ENCODE measurements around the gene MTNR1A. TPM values are rescaled to one million over a fixed set of nuclear protein-coding genes. Genes with fewer than 3 reads are reported as not detected.

Gene MTNR1A
- total and polyA plus RNA-seq, 9 of the 15 experiments (the other 6 are each of a cell fraction or from before 2014, with no cell fraction given), result 0.09 to 0.12 (median 0.10) TPM; not detected in 5

DNA sequence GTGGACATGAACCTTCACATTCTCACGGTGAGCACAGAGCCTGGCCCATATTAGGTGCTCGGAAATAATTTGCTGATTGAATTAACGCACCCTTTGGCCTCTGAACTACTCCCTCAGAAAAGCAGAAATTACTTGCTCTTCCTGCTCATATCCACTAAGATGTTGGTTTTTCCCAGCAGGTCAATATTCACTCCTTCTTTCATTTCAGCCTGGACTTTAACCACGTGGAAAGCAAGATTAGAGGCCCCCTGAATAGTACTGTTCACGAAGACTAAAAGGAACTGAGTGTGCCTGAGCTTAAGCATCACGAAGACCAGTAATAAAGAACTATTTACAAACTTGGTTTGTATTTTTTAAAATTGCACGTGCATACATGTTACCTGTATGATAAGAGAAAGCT is 9.9 kb downstream of the MTNR1A start:
- Histone ChIP-seq H3K27me3 (ENCODE audit: control insufficient read depth in 2 of 2, insufficient read depth in 2 of 2, low read length in 2 of 2) (peaks cover 18 to 41% of the 10 kb centered on the region in 2 experiments), H3K79me2 (ENCODE audit: control insufficient read depth, insufficient read depth, low read length) (no peaks in the 10 kb centered on the region), H3K4me3 (no peak overlapping the region), H3K9me1 (ENCODE audit: control insufficient read depth, insufficient read depth, low read length) (no peaks in the 10 kb centered on the region), H3K36me3 (ENCODE audit: control insufficient read depth, insufficient read depth, low read length) (no peaks in the 10 kb centered on the region), H3K27ac (ENCODE audit: extremely low read depth, low read depth, low read length) (no peak overlapping the region), H3K9me3 (replicated peaks; ENCODE audit: control insufficient read depth, insufficient read depth, low read depth, low read length) (no peaks in the 10 kb centered on the region; the same call in 1 of the 2 replicates), H3K9ac (ENCODE audit: insufficient read depth in 1 of 2, low read depth in 2 of 2, low read length in 2 of 2) (no peak overlapping the region), H2AFZ (ENCODE audit: low read depth, low read length) (no peak overlapping the region), H4K20me1 (replicated peaks; ENCODE audit: control insufficient read depth, insufficient read depth, low read length) (no peaks in the 10 kb centered on the region), H3K4me1 (replicated peaks in 1 of 2; ENCODE audit: control insufficient read depth in 2 of 2, insufficient read depth in 2 of 2, low read length in 2 of 2) (peaks cover 0 to 4% of the 10 kb centered on the region in 2 experiments; a peak in 2 of 5 replicates), H3K4me2 (ENCODE audit: insufficient read depth, low read length) (no peak overlapping the region)
- ATAC-seq (no peak), DNase-seq (ENCODE audit: extremely low read depth in 1 of 4, low spot score in 3 of 4) (no peak), FAIRE-seq (no peak)
- in situ Hi-C loops (cut with MboI) (no loop called here), intact Hi-C loops (cut with micrococcal nuclease) (no loop called here)
- POLR2A ChIA-PET, result interaction anchor here (0.9 kb wide), 1 partner anchor 11 kb away, joined by 3 read pairs; no protein-coding TSS in a partner anchor
- no TSS peak for BruUV-seq (replicated peaks)
- CTCF ChIA-PET (ENCODE audit: low intra/inter-chr PET ratio), result no interaction called here
- WGBS (ENCODE audit: insufficient coverage, low coverage, missing lambda C conversion rate), result under 1% methylated on average over 7 of the region's 7 CpGs
- TF ChIP-seq, protein P1, sequence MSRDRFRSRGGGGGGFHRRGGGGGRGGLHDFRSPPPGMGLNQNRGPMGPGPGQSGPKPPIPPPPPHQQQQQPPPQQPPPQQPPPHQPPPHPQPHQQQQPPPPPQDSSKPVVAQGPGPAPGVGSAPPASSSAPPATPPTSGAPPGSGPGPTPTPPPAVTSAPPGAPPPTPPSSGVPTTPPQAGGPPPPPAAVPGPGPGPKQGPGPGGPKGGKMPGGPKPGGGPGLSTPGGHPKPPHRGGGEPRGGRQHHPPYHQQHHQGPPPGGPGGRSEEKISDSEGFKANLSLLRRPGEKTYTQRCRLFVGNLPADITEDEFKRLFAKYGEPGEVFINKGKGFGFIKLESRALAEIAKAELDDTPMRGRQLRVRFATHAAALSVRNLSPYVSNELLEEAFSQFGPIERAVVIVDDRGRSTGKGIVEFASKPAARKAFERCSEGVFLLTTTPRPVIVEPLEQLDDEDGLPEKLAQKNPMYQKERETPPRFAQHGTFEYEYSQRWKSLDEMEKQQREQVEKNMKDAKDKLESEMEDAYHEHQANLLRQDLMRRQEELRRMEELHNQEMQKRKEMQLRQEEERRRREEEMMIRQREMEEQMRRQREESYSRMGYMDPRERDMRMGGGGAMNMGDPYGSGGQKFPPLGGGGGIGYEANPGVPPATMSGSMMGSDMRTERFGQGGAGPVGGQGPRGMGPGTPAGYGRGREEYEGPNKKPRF (IDR thresholded peaks at IDR 0.05; ENCODE audit: low read depth, low read length), result no peak
- TF ChIP-seq MLX (CRISPR knock-in tag; conservative IDR thresholded peaks at IDR 0.05), result no peak
- no peak for TF ChIP-seq SOX6 (IDR thresholded peaks at IDR 0.05)
- no peak for TF ChIP-seq NEUROD1 (IDR thresholded peaks at IDR 0.05; ENCODE audit: borderline replicate concordance, low read depth, low read length, partially characterized antibody)
- TF ChIP-seq ZBTB12 (CRISPR knock-in tag; IDR thresholded peaks at IDR 0.05), result no peak
- no peak for TF ChIP-seq MTA2 (IDR thresholded peaks at IDR 0.05; ENCODE audit: low read depth)
- TF ChIP-seq RBFOX2 (IDR thresholded peaks at IDR 0.05; ENCODE audit: low read depth, low read length), result no peak
- TF ChIP-seq ZNF76 (CRISPR knock-in tag; IDR thresholded peaks at IDR 0.05; ENCODE audit: borderline replicate concordance), result no peak
- no peak for TF ChIP-seq BACH1 (tag; IDR thresholded peaks at IDR 0.05)
- TF ChIP-seq ZKSCAN3 (CRISPR knock-in tag; IDR thresholded peaks at IDR 0.05), result no peak
- TF ChIP-seq WHSC1 (IDR thresholded peaks at IDR 0.05; ENCODE audit: low read length), result no peak
- no peak for TF ChIP-seq TRIM24 (IDR thresholded peaks at IDR 0.05)
- no peak for TF ChIP-seq ZNF740 (CRISPR knock-in tag; IDR thresholded peaks at IDR 0.05)
- TF ChIP-seq ZNF740 (tag; IDR thresholded peaks at IDR 0.05), result no peak
- TF ChIP-seq, protein P2, sequence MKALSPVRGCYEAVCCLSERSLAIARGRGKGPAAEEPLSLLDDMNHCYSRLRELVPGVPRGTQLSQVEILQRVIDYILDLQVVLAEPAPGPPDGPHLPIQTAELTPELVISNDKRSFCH (CRISPR knock-in tag; IDR thresholded peaks at IDR 0.05), result no peak
- TF ChIP-seq, protein P2 (tag; IDR thresholded peaks at IDR 0.05), result no peak
- no peak for TF ChIP-seq EWSR1 (IDR thresholded peaks at IDR 0.05; ENCODE audit: borderline replicate concordance, low read depth, partially characterized antibody)
- no peak for TF ChIP-seq ARHGAP35 (IDR thresholded peaks at IDR 0.05; ENCODE audit: partially characterized antibody)
- TF ChIP-seq ZFP30 (CRISPR knock-in tag; IDR thresholded peaks at IDR 0.05; ENCODE audit: borderline replicate concordance), result no peak
